H1 (cell line): ENCODE measurements around the gene PARD3. TPM values are rescaled to one million over a fixed set of nuclear protein-coding genes. Genes with fewer than 3 reads are reported as not detected.

Experiments
- CTCF ChIA-PET: fragments of 300-600 bp; sonication (Branson Sonifier 250); formaldehyde crosslinking; loops from one replicate; lab custom pipeline; 2021; ENCODE audit not compliant: partially characterized antibody; lab: Charles Lee
- POLR2A ChIA-PET: fragments of 300-600 bp; sonication (Branson Sonifier 250); formaldehyde crosslinking; loops from one replicate; lab custom pipeline; 2021; ENCODE audit warnings: inconsistent platforms; ENCODE audit not compliant: partially characterized antibody; lab: Charles Lee
- DNase-seq, 2 experiments: peaks; one replicate each; pipeline versions ENCODE4 v3.0.0 to v3.0.0-alpha.2; 2010 to 2022; ENCODE audit warnings: low spot score in 2 of 2, low read depth in 1 of 2, mixed read lengths in 1 of 2
- FAIRE-seq: peaks from 2 replicates; lab custom pipeline; 2011; peaks lifted over from hg19 to GRCh38; lab: Jason Lieb, UNC
- H2AFZ ChIP-seq: 2 replicates; pipeline ENCODE4 v1.8.1; 2012; ENCODE audit warnings: low read length, inconsistent platforms
- H2AK5ac ChIP-seq: 2 replicates; pipeline ENCODE4 v1.6.1; 2013; ENCODE audit warnings: low read depth, low read length
- H2BK120ac ChIP-seq: replicated peaks from 2 replicates; pipeline ENCODE3; 2013; ENCODE audit warnings: low read depth, low read length, inconsistent platforms
- H2BK12ac ChIP-seq: 2 replicates; pipeline ENCODE4 v1.6.1; 2013; ENCODE audit warnings: low read depth, low read length
- H2BK15ac ChIP-seq: 2 replicates; pipeline ENCODE4 v1.6.1; 2013; ENCODE audit warnings: low read length
- H2BK20ac ChIP-seq: 2 replicates; pipeline ENCODE4 v1.6.1; 2013; ENCODE audit warnings: low read length
- H2BK5ac ChIP-seq: 2 replicates; pipeline ENCODE4 v1.6.1; 2013; ENCODE audit warnings: low read depth, low read length
- H3K14ac ChIP-seq: 2 replicates; pipeline ENCODE4 v1.6.1; 2013; ENCODE audit warnings: inconsistent platforms; ENCODE audit not compliant: insufficient read length
- H3K18ac ChIP-seq: 2 replicates; pipeline ENCODE4 v1.6.1; 2013; ENCODE audit warnings: low read length; ENCODE audit errors: extremely low read depth
- H3K23ac ChIP-seq: 2 replicates; pipeline ENCODE4 v1.6.1; 2013; ENCODE audit warnings: inconsistent platforms; ENCODE audit not compliant: insufficient read length
- H3K23me2 ChIP-seq: 2 replicates; pipeline ENCODE4 v1.6.1; 2013; ENCODE audit warnings: low read depth, low read length
- H3K27ac ChIP-seq: 2 replicates; pipeline ENCODE4 v1.6.1; 2011; ENCODE audit warnings: low read depth, low read length, inconsistent platforms
- H3K27me3 ChIP-seq, 4 experiments: replicated peaks in 1 of 4; 1 replicate in 1 of 4; 2 replicates in 3 of 4; pipeline versions ENCODE4 v1.6.1 to v1.8.1; 2011 to 2013; ENCODE audit warnings: low read length in 3 of 4, mild to moderate bottlenecking in 3 of 4, inconsistent platforms in 2 of 4, mixed read lengths in 2 of 4, moderate library complexity in 1 of 4; ENCODE audit not compliant: control insufficient read depth in 3 of 4, insufficient read depth in 3 of 4; ENCODE audit errors: extremely low read depth in 1 of 4
- H3K36me3 ChIP-seq, 4 experiments: 2 replicates each; pipeline versions ENCODE4 v1.6.1 to v1.8.1; 2011 to 2013; ENCODE audit warnings: mild to moderate bottlenecking in 4 of 4, low read length in 3 of 4, moderate library complexity in 2 of 4, control low read depth in 1 of 4, inconsistent platforms in 1 of 4; ENCODE audit not compliant: insufficient read depth in 4 of 4, control insufficient read depth in 2 of 4
- H3K4ac ChIP-seq: replicated peaks from 2 replicates; pipeline ENCODE3; 2013; ENCODE audit warnings: low read length, low read depth, mixed read lengths, inconsistent platforms; ENCODE audit not compliant: insufficient read length
- H3K4me1 ChIP-seq, 4 experiments: replicated peaks in 1 of 4; 1 replicate in 1 of 4; 2 replicates in 3 of 4; pipeline versions ENCODE4 v1.6.1 to v1.8.1; 2011 to 2013; ENCODE audit warnings: low read length in 3 of 4, inconsistent platforms in 2 of 4, mixed read lengths in 1 of 4; ENCODE audit not compliant: insufficient read depth in 4 of 4, control insufficient read depth in 3 of 4
- H3K4me2 ChIP-seq, 2 experiments: 2 replicates each; pipeline versions ENCODE4 v1.6.1 to v1.8.1; 2011 to 2013; ENCODE audit warnings: low read depth in 2 of 2, low read length in 2 of 2, control low read depth in 1 of 2, inconsistent platforms in 1 of 2, mild to moderate bottlenecking in 1 of 2; ENCODE audit not compliant: insufficient read depth in 1 of 2
- H3K4me3 ChIP-seq, 4 experiments: fragments of 200-600, 300-600 bp in 1 of 4; sonication (generic), shearing (Covaris generic), sonication (Bioruptor Twin) in 1 of 4; 2 replicates each; pipeline versions ENCODE4 v1.5.1 to v1.8.1; 2011 to 2016; ENCODE audit warnings: low read length in 4 of 4, low read depth in 3 of 4, control low read depth in 2 of 4, inconsistent platforms in 2 of 4, mild to moderate bottlenecking in 2 of 4, mixed read lengths in 1 of 4, moderate library complexity in 1 of 4; ENCODE audit not compliant: insufficient read depth in 2 of 4; ENCODE audit errors: extremely low read depth in 1 of 4
- H3K56ac ChIP-seq: replicated peaks from 2 replicates; pipeline ENCODE3; 2013; ENCODE audit warnings: low read depth, mild to moderate bottlenecking, mixed read lengths, low read length, inconsistent platforms; ENCODE audit not compliant: insufficient read length
- H3K79me1 ChIP-seq: 2 replicates; pipeline ENCODE4 v1.6.1; 2013; ENCODE audit warnings: low read depth, low read length, control low read depth
- H3K79me2 ChIP-seq, 2 experiments: 2 replicates each; pipeline versions ENCODE4 v1.6.1 to v1.8.1; 2012 to 2013; ENCODE audit warnings: low read length in 2 of 2, mild to moderate bottlenecking in 2 of 2, inconsistent platforms in 1 of 2; ENCODE audit not compliant: insufficient read depth in 2 of 2, control insufficient read depth in 1 of 2
- H3K9ac ChIP-seq, 4 experiments: replicated peaks in 1 of 4; 1 replicate in 1 of 4; 2 replicates in 3 of 4; pipeline versions ENCODE4 v1.6.1 to v1.8.1; 2011 to 2013; ENCODE audit warnings: low read depth in 3 of 4, low read length in 3 of 4, control low read depth in 2 of 4, mild to moderate bottlenecking in 2 of 4, moderate library complexity in 2 of 4, inconsistent platforms in 1 of 4; ENCODE audit errors: extremely low read depth in 1 of 4
- H3K9me3 ChIP-seq, 2 experiments: 2 replicates each; pipeline versions ENCODE4 v1.6.1 to v1.8.1; 2012 to 2013; ENCODE audit warnings: mild to moderate bottlenecking in 2 of 2, moderate library complexity in 2 of 2, control low read depth in 1 of 2, inconsistent platforms in 1 of 2, low read depth in 1 of 2, low read length in 1 of 2, mixed read lengths in 1 of 2; ENCODE audit not compliant: insufficient read depth in 2 of 2
- H4K20me1 ChIP-seq, 2 experiments: replicated peaks in 1 of 2; 2 replicates each; pipeline versions ENCODE3 to v1.8.1; 2011 to 2013; ENCODE audit warnings: inconsistent platforms in 2 of 2, low read length in 2 of 2, mild to moderate bottlenecking in 1 of 2; ENCODE audit not compliant: insufficient read depth in 2 of 2, control insufficient read depth in 1 of 2
- H4K5ac ChIP-seq: 2 replicates; pipeline ENCODE4 v1.6.1; 2013; ENCODE audit warnings: low read length, low read depth, mixed read lengths, inconsistent platforms; ENCODE audit not compliant: insufficient read length
- H4K8ac ChIP-seq: 2 replicates; pipeline ENCODE4 v1.8.0; 2013; ENCODE audit warnings: mild to moderate bottlenecking, moderate library complexity, low read length, inconsistent platforms; ENCODE audit not compliant: insufficient read depth; ENCODE audit errors: extremely low read depth
- H4K91ac ChIP-seq: replicated peaks from 2 replicates; pipeline ENCODE3; 2013; ENCODE audit warnings: low read length, mixed read lengths, inconsistent platforms; ENCODE audit not compliant: insufficient read length
- CREB1 ChIP-seq: IDR thresholded peaks from 2 replicates; pipeline ENCODE4 v1.6.1; 2012; ENCODE audit warnings: inconsistent platforms
- EGR1 ChIP-seq: IDR thresholded peaks from 2 replicates; pipeline ENCODE4 v1.6.1; 2011; ENCODE audit warnings: low read depth, low read length, borderline replicate concordance
- EZH2 ChIP-seq: fragments of 200-600 bp; sonication (generic); IDR thresholded peaks from 2 replicates; pipeline ENCODE4 v1.7.1; 2012; ENCODE audit warnings: low read depth, mild to moderate bottlenecking, moderate library complexity, low read length, inconsistent platforms; ENCODE audit not compliant: severe bottlenecking
- GABPA ChIP-seq: IDR thresholded peaks from 2 replicates; pipeline ENCODE4 v1.6.1; 2011; ENCODE audit warnings: mild to moderate bottlenecking, low read length, moderate library complexity, borderline replicate concordance; ENCODE audit not compliant: insufficient read depth
- MAX ChIP-seq: IDR thresholded peaks from 2 replicates; pipeline ENCODE4 v1.6.1; 2012; ENCODE audit warnings: inconsistent platforms
- SAP30 ChIP-seq: fragments of 300-600 bp; sonication (generic); IDR thresholded peaks from 2 replicates; pipeline ENCODE4 v1.7.1; 2012; ENCODE audit warnings: low read length, moderate library complexity, mild to moderate bottlenecking, inconsistent platforms; ENCODE audit not compliant: insufficient read depth, insufficient replicate concordance
- SIRT6 ChIP-seq: IDR thresholded peaks from one replicate; pipeline ENCODE4 v1.7.1; 2012; ENCODE audit warnings: low read length, inconsistent platforms
- WGBS, 2 experiments: shearing (Covaris generic) in 1 of 2; methylation state at CpG; one replicate each; pipeline versions ENCODE4 v1.1.6 to v1.1.7; 2013 to 2015; ENCODE audit warnings: low lambda C conversion rate in 2 of 2, mixed read lengths in 2 of 2, inconsistent platforms in 1 of 2, low coverage in 1 of 2, missing lambda C conversion rate in 1 of 2; ENCODE audit not compliant: insufficient replicate concordance in 2 of 2, insufficient coverage in 1 of 2, insufficient read length in 1 of 2; ENCODE audit errors: extremely low coverage in 1 of 2, missing lambda C conversion rate in 1 of 2; 5-methylcytosine and 5-hydroxymethylcytosine counted together
- polyA plus RNA-seq, 7 experiments: library from polyadenylated mRNA; depleted of rRNA in 3 of 7; stranded (reverse) in 5 of 7; unstranded in 2 of 7; fragments of >200 nt in 5 of 7; fragments of 200-250 nt in 2 of 7; gene quantifications; 1 replicate in 5 of 7; 2 replicates in 1 of 7; 4 replicates in 1 of 7; pipeline versions ENCODE4 v1.2.1 to v1.2.3, GENCODE V29; 2011 to 2013; ENCODE audit warnings: missing spikeins in 2 of 7, mixed read lengths in 2 of 7
- total RNA-seq: library from RNA; stranded (reverse); fragmentation: NEBNext Ultra II Directional; extraction: Animal tissue kit (Norgen Biotek cat#: 25700); gene quantifications from 2 replicates; pipeline ENCODE4 v1.2.1, GENCODE V29; 2021

Gene PARD3
- total and polyA plus RNA-seq, 2 of the 8 experiments (the other 6 are each of a cell fraction or from before 2014, with no cell fraction given) = 19.7 to 49.1 TPM

- Histone ChIP-seq H2BK20ac (no peak overlapping the region), H3K56ac (no peak overlapping the region), H3K27me3 (no peaks in the 10 kb centered on the region), H3K4me2 (no peak overlapping the region), H3K79me1 (no peaks in the 10 kb centered on the region), H3K23me2 (peaks cover 4% of the 10 kb centered on the region; the same call in 1 of the 2 replicates), H2BK5ac (no peak overlapping the region), H3K23ac (no peak overlapping the region), H3K14ac (no peak overlapping the region), H3K4me3 (no peak overlapping the region), H3K36me3 (no peaks in the 10 kb centered on the region), H3K9me3 (no peaks in the 10 kb centered on the region), H4K8ac (no peak overlapping the region), H3K79me2 (no peaks in the 10 kb centered on the region), H3K18ac (no peak overlapping the region), H2BK120ac (no peak overlapping the region), H4K5ac (no peak overlapping the region), H3K27ac (no peak overlapping the region), H4K20me1 (no peaks in the 10 kb centered on the region), H4K91ac (no peak overlapping the region), H2AFZ (no peak overlapping the region), H3K4me1 (peaks cover 0 to 7% (median 1%) of the 10 kb centered on the region in 4 experiments; a peak in 4 of 7 replicates), H2BK15ac (no peak overlapping the region), H2BK12ac (no peak overlapping the region), H3K9ac (no peak overlapping the region), H2AK5ac (no peak overlapping the region), H3K4ac (no peak overlapping the region)
- 96% methylated on average over 10 of the region's 10 CpGs; no CpG with 5 or more reads in 1 of the 2 experiments for WGBS, 2 experiments
- FAIRE-seq = no peak
- no peak for DNase-seq
- TF ChIP-seq GABPA (no peak), SIRT6 (no peak), CREB1 (no peak), MAX (no peak), SAP30 (no peak), EZH2 (no peak), EGR1 (no peak)
- ChIA-PET POLR2A (no interaction called here), CTCF (no interaction called here)
Observed at GRCh38 chr10:34114914-34115313, 700.2 kb downstream of the PARD3 start.
